Lung (tissue), 12 donors: Measurements from ENCODE around the gene CCDC184. TPM values are rescaled to one million over a fixed set of nuclear protein-coding genes. Genes with fewer than 3 reads are reported as not detected.
A peak's percentile ranks its signal among the peaks of the same experiment; 100 is the strongest.

Experiments used
- ATAC-seq: fragments of 200-7000 bp; cut with Tn5 transposase; one replicate; pipeline ENCODE4 v1.9.1; 2020; ENCODE audit warnings: moderate number of reproducible peaks; ENCODE audit not compliant: insufficient read depth, low FRiP score
- DNase-seq, 3 donors: peaks; one replicate each; pipeline ENCODE4 v3.0.0-alpha.2; 2013 to 2017
- H3K27ac ChIP-seq, 2 donors: one replicate each; pipeline ENCODE4 v1.5.1; 2013; ENCODE audit warnings: mild to moderate bottlenecking in 2 of 2, moderate library complexity in 2 of 2, control low read depth in 1 of 2, inconsistent platforms in 1 of 2, low read depth in 1 of 2, low read length in 1 of 2
- H3K27me3 ChIP-seq, 3 donors: one replicate each; pipeline ENCODE4 v1.5.1; 2013; ENCODE audit warnings: low read length in 2 of 3; ENCODE audit not compliant: control insufficient read depth in 3 of 3, insufficient read depth in 3 of 3
- H3K36me3 ChIP-seq, 4 donors: one replicate each; pipeline ENCODE4 v1.5.1; 2013; ENCODE audit warnings: low read length in 4 of 4, mild to moderate bottlenecking in 1 of 4, moderate library complexity in 1 of 4; ENCODE audit not compliant: control insufficient read depth in 4 of 4, insufficient read depth in 4 of 4
- H3K4me1 ChIP-seq, 5 donors: one replicate each; pipeline ENCODE4 v1.5.1; 2013; ENCODE audit warnings: low read length in 5 of 5, mild to moderate bottlenecking in 2 of 5, moderate library complexity in 1 of 5; ENCODE audit not compliant: control insufficient read depth in 5 of 5, insufficient read depth in 5 of 5
- H3K4me3 ChIP-seq: one replicate; pipeline ENCODE4 v1.5.1; 2013; ENCODE audit warnings: mild to moderate bottlenecking, control low read depth, moderate library complexity
- H3K9ac ChIP-seq, 2 donors: one replicate each; pipeline ENCODE4 v1.5.1; 2013; ENCODE audit warnings: low read length in 2 of 2, control low read depth in 1 of 2; ENCODE audit not compliant: insufficient read depth in 1 of 2
- H3K9me3 ChIP-seq, 4 donors: one replicate each; pipeline ENCODE4 v1.5.1; 2013; ENCODE audit warnings: low read length in 3 of 4, mild to moderate bottlenecking in 1 of 4, moderate library complexity in 1 of 4; ENCODE audit not compliant: control insufficient read depth in 4 of 4, insufficient read depth in 3 of 4
- CTCF ChIP-seq: IDR thresholded peaks from 2 replicates; pipeline ENCODE4 v1.5.1; 2012; ENCODE audit warnings: mild to moderate bottlenecking; ENCODE audit errors: control extremely low read depth, extremely low read depth
- WGBS, 2 donors: extraction: QIAGEN DNeasy Blood & Tissue Kit; methylation state at CpG; one replicate each; pipeline ENCODE4 v1.1.7; 2013; 5-methylcytosine and 5-hydroxymethylcytosine counted together
- polyA plus RNA-seq, 2 donors: library from polyadenylated mRNA; stranded (reverse); fragments of 200-250 nt; gene quantifications; one replicate each; pipeline ENCODE4 v1.2.1, GENCODE V29; 2013
- total RNA-seq, 2 donors: library from RNA; depleted of rRNA in 1 of 2; stranded (reverse); fragments of >200 nt in 1 of 2; gene quantifications; one replicate each; pipeline ENCODE4 v1.2.1, GENCODE V29; 2014 to 2021
- donor health status: control.
- donor health status: control.
- donor health status: Bipolar disorder and iron deficiency.
- donor health status: healthy.
- donor health status: DM: yes; HTN: yes; CAD: no.

The CCDC184 gene
- total and polyA plus RNA-seq, 4 donors = 0.51 to 3.0 (median 1.0) TPM

- peak in 2 of 3 donors; percentile 14 to 24 for DNase-seq
- no peaks in the 10 kb centered on the region for H3K9me3 ChIP-seq
- H3K9ac ChIP-seq = no peak overlapping the region
- H3K27me3 ChIP-seq = peaks cover 0 to 67% (median 55%) of the 10 kb centered on the region in 3 donors
- WGBS, 2 donors = 10 to 13% methylated on average over 20 of the region's 20 CpGs
- H3K27ac ChIP-seq = no peak overlapping the region
- no peak for ATAC-seq
- no peak overlapping the region for H3K4me3 ChIP-seq
- no peaks in the 10 kb centered on the region for H3K36me3 ChIP-seq
- no peak for TF ChIP-seq CTCF
- H3K4me1 ChIP-seq = peaks cover 0 to 10% (median 5%) of the 10 kb centered on the region in 5 donors
Measured at GRCh38 chr12:48184549-48184922, 1.1 kb downstream of the CCDC184 start.

- peak; percentile 27 to 32 (median 31) for DNase-seq
- Histone ChIP-seq H3K9me3 (no peaks in the 10 kb centered on the region), H3K4me1 (peaks cover 0 to 10% (median 5%) of the 10 kb centered on the region in 5 donors), H3K4me3 (no peak overlapping the region), H3K9ac (no peak overlapping the region), H3K27ac (no peak overlapping the region), H3K36me3 (no peaks in the 10 kb centered on the region), H3K27me3 (peaks cover 0 to 64% (median 55%) of the 10 kb centered on the region in 3 donors)
- no peak for ATAC-seq
- WGBS, 2 donors = 74 to 76% methylated on average over 10 of the region's 10 CpGs
- TF ChIP-seq CTCF = no peak
Measured at GRCh38 chr12:48185181-48185919, 1.9 kb downstream of the CCDC184 start.

GRCh38 chr12:48187916-48188695 is 4.7 kb downstream of the CCDC184 start:
- ATAC-seq = no peak
- H3K9ac ChIP-seq = no peak overlapping the region
- 89 to 93% methylated on average over 10 of the region's 10 CpGs for WGBS, 2 donors
- no peaks in the 10 kb centered on the region for H3K36me3 ChIP-seq
- no peaks in the 10 kb centered on the region for H3K9me3 ChIP-seq
- peaks cover 0 to 42% (median 31%) of the 10 kb centered on the region in 3 donors for H3K27me3 ChIP-seq
- DNase-seq = no peak
- no peak overlapping the region for H3K4me3 ChIP-seq
- no peak overlapping the region for H3K27ac ChIP-seq
- H3K4me1 ChIP-seq = peaks cover 0 to 5% (median 0%) of the 10 kb centered on the region in 5 donors
- TF ChIP-seq CTCF = no peak
